ENCODE measurements around the gene OR10A2. TPM values are rescaled to one million over a fixed set of nuclear protein-coding genes. Genes with fewer than 3 reads are reported as not detected.

The OR10A2 gene
- total RNA-seq, 4 donors from 2014 or later, result not detected

DNA sequence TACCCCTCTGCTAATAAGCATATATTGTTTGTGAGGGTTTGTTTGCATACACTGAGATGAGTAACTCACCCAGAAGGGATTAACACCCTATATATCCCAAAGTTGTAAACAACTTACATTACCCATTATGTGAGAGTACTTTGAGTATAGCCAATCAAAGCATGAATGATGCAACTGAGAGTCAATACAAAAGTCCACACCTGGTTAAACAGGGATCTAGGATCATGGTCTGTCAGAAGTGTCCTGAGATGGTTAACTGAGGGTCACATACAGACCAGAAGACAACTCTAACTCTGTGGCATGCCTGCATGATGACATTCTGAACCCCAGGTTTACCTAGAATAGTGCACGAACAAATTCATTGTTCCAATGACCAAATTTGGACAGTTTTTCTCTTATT lies 34.8 kb upstream of the OR10A2 start:
- DNase-seq (ENCODE audit: low spot score) (no peak), ATAC-seq (ENCODE audit: low FRiP score) (no peak)
- TF ChIP-seq, protein P1, sequence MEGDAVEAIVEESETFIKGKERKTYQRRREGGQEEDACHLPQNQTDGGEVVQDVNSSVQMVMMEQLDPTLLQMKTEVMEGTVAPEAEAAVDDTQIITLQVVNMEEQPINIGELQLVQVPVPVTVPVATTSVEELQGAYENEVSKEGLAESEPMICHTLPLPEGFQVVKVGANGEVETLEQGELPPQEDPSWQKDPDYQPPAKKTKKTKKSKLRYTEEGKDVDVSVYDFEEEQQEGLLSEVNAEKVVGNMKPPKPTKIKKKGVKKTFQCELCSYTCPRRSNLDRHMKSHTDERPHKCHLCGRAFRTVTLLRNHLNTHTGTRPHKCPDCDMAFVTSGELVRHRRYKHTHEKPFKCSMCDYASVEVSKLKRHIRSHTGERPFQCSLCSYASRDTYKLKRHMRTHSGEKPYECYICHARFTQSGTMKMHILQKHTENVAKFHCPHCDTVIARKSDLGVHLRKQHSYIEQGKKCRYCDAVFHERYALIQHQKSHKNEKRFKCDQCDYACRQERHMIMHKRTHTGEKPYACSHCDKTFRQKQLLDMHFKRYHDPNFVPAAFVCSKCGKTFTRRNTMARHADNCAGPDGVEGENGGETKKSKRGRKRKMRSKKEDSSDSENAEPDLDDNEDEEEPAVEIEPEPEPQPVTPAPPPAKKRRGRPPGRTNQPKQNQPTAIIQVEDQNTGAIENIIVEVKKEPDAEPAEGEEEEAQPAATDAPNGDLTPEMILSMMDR (IDR thresholded peaks at IDR 0.05), result no peak

GRCh38 chr11:6833356-6833755 lies 29.5 kb upstream of the OR10A2 start:
- no peak for ATAC-seq (ENCODE audit: low FRiP score)
- TF ChIP-seq, protein P1 (IDR thresholded peaks at IDR 0.05), result no peak
- no peak for DNase-seq (ENCODE audit: low spot score)

GRCh38 chr11:6834021-6834420 lies 28.8 kb upstream of the OR10A2 start:
- no peak for ATAC-seq (ENCODE audit: low FRiP score)
- TF ChIP-seq, protein P1 (IDR thresholded peaks at IDR 0.05), result no peak

GRCh38 chr11:6841694-6842093 lies 21.2 kb upstream of the OR10A2 start:
- DNase-seq (ENCODE audit: low spot score) (no peak), ATAC-seq (ENCODE audit: low FRiP score) (no peak)
- TF ChIP-seq, protein P1 (IDR thresholded peaks at IDR 0.05), result no peak

More at GRCh38 chr11:6834021-6834420, 28.8 kb upstream of the OR10A2 start:
- DNase-seq (ENCODE audit: low spot score), result no peak

DNA sequence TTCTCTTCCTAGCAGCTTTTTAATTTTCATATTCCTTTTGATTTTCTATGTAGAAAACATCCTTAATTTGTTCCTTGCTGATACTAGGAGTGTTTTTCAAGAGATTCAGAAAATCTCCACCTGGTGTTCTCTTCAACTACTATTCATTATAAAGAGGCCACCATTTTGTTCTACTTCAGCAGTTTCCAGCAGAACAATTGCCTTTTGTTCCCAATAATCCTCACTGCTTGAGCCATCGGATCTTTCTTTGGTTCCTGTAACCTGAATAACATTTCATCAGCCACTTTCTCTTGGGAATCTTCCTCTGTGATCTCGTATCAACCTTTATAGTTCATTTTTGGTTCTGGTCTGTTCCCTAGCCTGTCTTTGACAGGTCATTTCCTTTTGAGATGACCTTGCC lies 19.2 kb upstream of the OR10A2 start:
- TF ChIP-seq, protein P1 (IDR thresholded peaks at IDR 0.05), result no peak
- DNase-seq (ENCODE audit: low spot score), result no peak
- ATAC-seq (ENCODE audit: low FRiP score), result no peak

GRCh38 chr11:6844356-6844755 lies 18.5 kb upstream of the OR10A2 start:
- no peak for DNase-seq (ENCODE audit: low spot score)
- TF ChIP-seq, protein P1 (IDR thresholded peaks at IDR 0.05), result no peak
- ATAC-seq (ENCODE audit: low FRiP score), result no peak

DNA sequence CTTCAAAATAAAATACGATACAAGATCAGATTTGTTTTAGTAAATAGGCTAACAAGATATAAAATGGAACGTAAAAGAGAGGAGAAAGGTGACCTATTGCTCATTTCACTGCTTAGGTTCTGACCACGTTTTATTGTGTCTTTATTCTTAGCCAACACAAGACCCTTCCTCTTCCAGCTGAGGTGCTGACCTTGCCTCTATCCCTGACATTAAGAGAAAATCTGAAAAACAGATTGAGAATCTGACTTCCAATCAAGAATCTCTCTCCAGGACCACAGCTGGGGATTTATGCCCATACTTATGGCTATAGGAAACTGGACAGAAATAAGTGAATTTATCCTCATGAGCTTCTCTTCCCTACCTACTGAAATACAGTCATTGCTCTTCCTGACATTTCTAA lies 17.5 kb upstream of the OR10A2 start, which contains the start of gene OR10A5:
TSS of gene OR10A5 (plus strand) at position 301 of the 400 bp plus-strand sequence. CDS start at position 301, 0 bp downstream.
- DNase-seq (ENCODE audit: low spot score), result no peak
- TF ChIP-seq, protein P1 (IDR thresholded peaks at IDR 0.05), result no peak
- no peak for ATAC-seq (ENCODE audit: low FRiP score)
